Gastrocnemius medialis (tissue), 4 donors: Measurements from ENCODE around the gene LDLRAD4. TPM values are rescaled to one million over a fixed set of nuclear protein-coding genes. Genes with fewer than 3 reads are reported as not detected.

ENCODE experiments used
- ATAC-seq, 2 donors: fragments of 150-250 bp; one replicate each; pipeline ENCODE4 v1.9.1; 2016
- DNase-seq, 2 donors: peaks; one replicate each; pipeline ENCODE4 v3.0.0-alpha.2; 2019
- H3K27ac ChIP-seq, 4 donors: fragments of 200-600 bp; sonication (generic); 1 replicate in 1 of 4; 2 replicates in 3 of 4; pipeline ENCODE4 v1.5.1; 2016 to 2018; ENCODE audit warnings: mild to moderate bottlenecking in 2 of 4, moderate library complexity in 1 of 4
- H3K27me3 ChIP-seq, 3 donors: fragments of 200-600 bp; sonication (generic) in 2 of 3; 1 replicate in 1 of 3; 2 replicates in 2 of 3; pipeline versions ENCODE4 v1.5.1 to v1.6.0; 2016 to 2019; ENCODE audit warnings: mild to moderate bottlenecking in 1 of 3, moderate library complexity in 1 of 3
- H3K36me3 ChIP-seq, 2 donors: fragments of 200-600 bp; sonication (generic) in 1 of 2; one replicate each; pipeline ENCODE4 v1.5.1; 2017 to 2018
- H3K4me1 ChIP-seq, 2 donors: fragments of 200-600 bp; sonication (generic) in 1 of 2; one replicate each; pipeline ENCODE4 v1.5.1; 2016 to 2017; ENCODE audit warnings: mild to moderate bottlenecking in 2 of 2
- H3K4me3 ChIP-seq, 4 donors: fragments of 200-600 bp; sonication (generic) in 3 of 4; 1 replicate in 1 of 4; 2 replicates in 3 of 4; pipeline ENCODE4 v1.5.1; 2016 to 2019; ENCODE audit warnings: mild to moderate bottlenecking in 2 of 4
- H3K9me3 ChIP-seq, 3 donors: fragments of 200-600 bp; sonication (generic) in 2 of 3; 1 replicate in 1 of 3; 2 replicates in 2 of 3; pipeline ENCODE4 v1.5.1; 2016 to 2019
- POLR2A ChIP-seq, 2 donors: fragments of 450-650 bp; IDR thresholded peaks; one replicate each; pipeline ENCODE4 v1.6.1; 2017; ENCODE audit warnings: antibody characterized with exemption in 2 of 2, mild to moderate bottlenecking in 2 of 2, moderate library complexity in 2 of 2
- in situ Hi-C, 4 donors: fragments of 200-750 bp; cut with MboI; loops; one replicate each; pipeline versions ENCODE4 v1.15.0 to v1.8.0; 2017; ENCODE audit warnings: low sequenced_read_pairs in 4 of 4
- intact Hi-C: fragments of 100-400 bp; cut with DNase I; formaldehyde crosslinking; loops from one replicate; pipeline ENCODE4 v1.15.1; 2023; ENCODE audit warnings: low total_unique reads
- total RNA-seq, 4 donors: library from RNA; depleted of rRNA; stranded (reverse); fragments of >200 nt; gene quantifications; one replicate each; pipeline versions ENCODE4 v1.1.0 to v1.2.3, GENCODE V29; 2016
- TF ChIP-seq, protein P1 (sequence below), 5 experiments: fragments of 450-650 bp in 3 of 5; fragments of 200-600 bp in 2 of 5; sonication (generic) in 2 of 5; IDR thresholded peaks in 4 of 5; conservative IDR thresholded peaks in 1 of 5; 1 replicate in 4 of 5; 2 replicates in 1 of 5; pipeline ENCODE4 v1.5.1; 2016 to 2019; ENCODE audit warnings: antibody characterized with exemption in 5 of 5, mild to moderate bottlenecking in 3 of 5, moderate library complexity in 3 of 5

Gene LDLRAD4
- total RNA-seq, 4 donors from 2014 or later = 3.9 to 11.1 (median 6.5) TPM

GRCh38 chr18:13239171-13239956 lies 20.8 kb downstream of the LDLRAD4 start:
- in situ Hi-C loops = no loop called here
- no peak overlapping the region for H3K4me3 ChIP-seq
- ATAC-seq (no peak), DNase-seq (no peak)
- no peaks in the 10 kb centered on the region for H3K27me3 ChIP-seq
- no peak for TF ChIP-seq POLR2A (IDR thresholded peaks at IDR 0.05)
- TF ChIP-seq, protein P1, sequence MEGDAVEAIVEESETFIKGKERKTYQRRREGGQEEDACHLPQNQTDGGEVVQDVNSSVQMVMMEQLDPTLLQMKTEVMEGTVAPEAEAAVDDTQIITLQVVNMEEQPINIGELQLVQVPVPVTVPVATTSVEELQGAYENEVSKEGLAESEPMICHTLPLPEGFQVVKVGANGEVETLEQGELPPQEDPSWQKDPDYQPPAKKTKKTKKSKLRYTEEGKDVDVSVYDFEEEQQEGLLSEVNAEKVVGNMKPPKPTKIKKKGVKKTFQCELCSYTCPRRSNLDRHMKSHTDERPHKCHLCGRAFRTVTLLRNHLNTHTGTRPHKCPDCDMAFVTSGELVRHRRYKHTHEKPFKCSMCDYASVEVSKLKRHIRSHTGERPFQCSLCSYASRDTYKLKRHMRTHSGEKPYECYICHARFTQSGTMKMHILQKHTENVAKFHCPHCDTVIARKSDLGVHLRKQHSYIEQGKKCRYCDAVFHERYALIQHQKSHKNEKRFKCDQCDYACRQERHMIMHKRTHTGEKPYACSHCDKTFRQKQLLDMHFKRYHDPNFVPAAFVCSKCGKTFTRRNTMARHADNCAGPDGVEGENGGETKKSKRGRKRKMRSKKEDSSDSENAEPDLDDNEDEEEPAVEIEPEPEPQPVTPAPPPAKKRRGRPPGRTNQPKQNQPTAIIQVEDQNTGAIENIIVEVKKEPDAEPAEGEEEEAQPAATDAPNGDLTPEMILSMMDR (IDR thresholded peaks at IDR 0.05 in 4 of 5, conservative IDR thresholded peaks at IDR 0.05 in 1 of 5) = no peak
- peaks cover 10 to 20% of the 10 kb centered on the region in 2 donors for H3K4me1 ChIP-seq
- no peaks in the 10 kb centered on the region for H3K36me3 ChIP-seq
- intact Hi-C loops = no loop called here
- H3K27ac ChIP-seq = no peak overlapping the region
- H3K9me3 ChIP-seq = no peaks in the 10 kb centered on the region

GRCh38 chr18:13240060-13240725 lies 21.6 kb downstream of the LDLRAD4 start:
- H3K9me3 ChIP-seq = no peaks in the 10 kb centered on the region
- H3K27ac ChIP-seq = no peak overlapping the region
- H3K36me3 ChIP-seq = no peaks in the 10 kb centered on the region
- peaks cover 10 to 20% of the 10 kb centered on the region in 2 donors for H3K4me1 ChIP-seq
- intact Hi-C loops = no loop called here
- no peak for ATAC-seq
- DNase-seq = no peak
- no peak overlapping the region for H3K4me3 ChIP-seq
- TF ChIP-seq POLR2A (IDR thresholded peaks at IDR 0.05) = no peak
- TF ChIP-seq, protein P1 (IDR thresholded peaks at IDR 0.05 in 4 of 5, conservative IDR thresholded peaks at IDR 0.05 in 1 of 5) = no peak
- no peaks in the 10 kb centered on the region for H3K27me3 ChIP-seq
- in situ Hi-C loops = no loop called here

- ATAC-seq = no peak
- DNase-seq = no peak
- Histone ChIP-seq H3K27ac (no peak overlapping the region), H3K9me3 (no peaks in the 10 kb centered on the region), H3K4me3 (no peak overlapping the region), H3K27me3 (no peaks in the 10 kb centered on the region), H3K4me1 (peaks cover 0 to 10% of the 10 kb centered on the region in 2 donors), H3K36me3 (no peaks in the 10 kb centered on the region)
- in situ Hi-C loops = no loop called here
- intact Hi-C loops = no loop called here
- TF ChIP-seq, protein P1 (IDR thresholded peaks at IDR 0.05 in 4 of 5, conservative IDR thresholded peaks at IDR 0.05 in 1 of 5) = no peak
- TF ChIP-seq POLR2A (IDR thresholded peaks at IDR 0.05) = no peak
These were observed 22.7 kb downstream of the LDLRAD4 start for GRCh38 chr18:13241083-13241892.

GRCh38 chr18:13241893-13242175 lies 23.3 kb downstream of the LDLRAD4 start:
- ATAC-seq (no peak), DNase-seq (no peak)
- Histone ChIP-seq H3K9me3 (no peaks in the 10 kb centered on the region), H3K27ac (no peak overlapping the region), H3K27me3 (no peaks in the 10 kb centered on the region), H3K4me1 (peaks cover 0 to 7% of the 10 kb centered on the region in 2 donors), H3K36me3 (no peaks in the 10 kb centered on the region), H3K4me3 (no peak overlapping the region)
- in situ Hi-C loops = no loop called here
- TF ChIP-seq, protein P1 (IDR thresholded peaks at IDR 0.05 in 4 of 5, conservative IDR thresholded peaks at IDR 0.05 in 1 of 5) = no peak
- TF ChIP-seq POLR2A (IDR thresholded peaks at IDR 0.05) = no peak
- intact Hi-C loops = no loop called here
